Ovary (tissue), 9 donors: Measurements from ENCODE around the gene VPS51. TPM values are rescaled to one million over a fixed set of nuclear protein-coding genes. Genes with fewer than 3 reads are reported as not detected.
"Not testable (repeated sequence)": the region's sequence is repeated elsewhere in the genome, so short reads cannot be mapped to it uniquely, and the experiment has no call there.

Experiments
- DNase-seq, 5 donors: peaks; one replicate each; pipeline ENCODE4 v3.0.0-alpha.2; 2019 to 2020
- H3K27ac ChIP-seq, 2 donors: fragments of 200-600 bp; one replicate each; pipeline versions ENCODE4 v1.5.1 to v1.8.0; 2019 to 2022
- H3K27me3 ChIP-seq: fragments of 200-600 bp; one replicate; pipeline ENCODE4 v1.8.0; 2022
- H3K36me3 ChIP-seq: fragments of 200-600 bp; sonication (generic); one replicate; pipeline ENCODE4 v1.5.1; 2019
- H3K4me1 ChIP-seq: one replicate; pipeline ENCODE4 v1.8.1; 2013; ENCODE audit warnings: mild to moderate bottlenecking, moderate library complexity; ENCODE audit not compliant: insufficient read depth
- H3K4me3 ChIP-seq: fragments of 200-600 bp; sonication (generic); one replicate; pipeline ENCODE4 v1.5.1; 2017
- H3K9me3 ChIP-seq, 2 donors: fragments of 200-600 bp in 1 of 2; sonication (generic) in 1 of 2; one replicate each; pipeline versions ENCODE4 v1.5.1 to v1.8.1; 2013 to 2019; ENCODE audit warnings: mild to moderate bottlenecking in 1 of 2, moderate library complexity in 1 of 2
- EP300 ChIP-seq: sonication (generic); formaldehyde crosslinking; IDR thresholded peaks from one replicate; pipeline ENCODE4 v1.6.1; 2017; ENCODE audit warnings: antibody characterized with exemption
- POLR2A ChIP-seq: fragments of 450-650 bp; IDR thresholded peaks from one replicate; pipeline ENCODE4 v1.6.1; 2017; ENCODE audit warnings: antibody characterized with exemption, mild to moderate bottlenecking, moderate library complexity
- WGBS, 3 donors: extraction: QIAGEN DNeasy Blood & Tissue Kit in 1 of 3; methylation state at CpG; one replicate each; pipeline versions ENCODE4 v1.1.5 to v1.1.7; 2013 to 2017; 5-methylcytosine and 5-hydroxymethylcytosine counted together
- intact Hi-C, 4 donors: fragments of 100-400 bp; cut with DNase I; formaldehyde crosslinking; loops; one replicate each; pipeline versions ENCODE4 v1.11.0 to v1.15.1; 2022 to 2023
- polyA plus RNA-seq, 2 donors: library from polyadenylated mRNA; stranded (reverse); fragments of 200-250 nt in 1 of 2; fragments of 350-450 nt in 1 of 2; fragmentation: Illumina TruSeq in 1 of 2; extraction: RNeasy Lipid Tissue Mini Kit (QIAGEN cat#74804) in 1 of 2; gene quantifications; one replicate each; pipeline ENCODE4 v1.2.3, GENCODE V29; 2013 to 2014
- total RNA-seq, 7 donors: library from RNA; depleted of rRNA in 2 of 7; stranded (reverse); fragments of >200 nt in 2 of 7; fragmentation: NEBNext Ultra II Directional in 3 of 7; extraction: Animal tissue kit (Norgen Biotek cat#: 25700) in 3 of 7; gene quantifications; one replicate each; pipeline versions ENCODE4 v1.1.0 to v1.2.4, GENCODE V29; 2016 to 2023
- TF ChIP-seq, protein P1 (sequence below), 3 donors: fragments of 450-650 bp in 2 of 3; fragments of 200-600 bp in 1 of 3; IDR thresholded peaks; one replicate each; pipeline versions ENCODE4 v1.5.1 to v1.8.0; 2016 to 2022; ENCODE audit warnings: antibody characterized with exemption in 3 of 3, mild to moderate bottlenecking in 1 of 3
- donor health status: DM: no; HTN: no; CAD: no; lungs with moderate emphysema.
- donor health status: DM: no; HTN: no; CAD: no.
- donor health status: Bipolar disorder and iron deficiency.
- donor health status: DM: yes; HTN: yes; CAD: no.
- donor health status: DM: no; HTN: no; CAD: no.
- donor health status: DM: yes; HTN: yes; CAD: no.

Gene VPS51
- total and polyA plus RNA-seq, 9 donors = 51.1 to 543 (median 221) TPM

DNA sequence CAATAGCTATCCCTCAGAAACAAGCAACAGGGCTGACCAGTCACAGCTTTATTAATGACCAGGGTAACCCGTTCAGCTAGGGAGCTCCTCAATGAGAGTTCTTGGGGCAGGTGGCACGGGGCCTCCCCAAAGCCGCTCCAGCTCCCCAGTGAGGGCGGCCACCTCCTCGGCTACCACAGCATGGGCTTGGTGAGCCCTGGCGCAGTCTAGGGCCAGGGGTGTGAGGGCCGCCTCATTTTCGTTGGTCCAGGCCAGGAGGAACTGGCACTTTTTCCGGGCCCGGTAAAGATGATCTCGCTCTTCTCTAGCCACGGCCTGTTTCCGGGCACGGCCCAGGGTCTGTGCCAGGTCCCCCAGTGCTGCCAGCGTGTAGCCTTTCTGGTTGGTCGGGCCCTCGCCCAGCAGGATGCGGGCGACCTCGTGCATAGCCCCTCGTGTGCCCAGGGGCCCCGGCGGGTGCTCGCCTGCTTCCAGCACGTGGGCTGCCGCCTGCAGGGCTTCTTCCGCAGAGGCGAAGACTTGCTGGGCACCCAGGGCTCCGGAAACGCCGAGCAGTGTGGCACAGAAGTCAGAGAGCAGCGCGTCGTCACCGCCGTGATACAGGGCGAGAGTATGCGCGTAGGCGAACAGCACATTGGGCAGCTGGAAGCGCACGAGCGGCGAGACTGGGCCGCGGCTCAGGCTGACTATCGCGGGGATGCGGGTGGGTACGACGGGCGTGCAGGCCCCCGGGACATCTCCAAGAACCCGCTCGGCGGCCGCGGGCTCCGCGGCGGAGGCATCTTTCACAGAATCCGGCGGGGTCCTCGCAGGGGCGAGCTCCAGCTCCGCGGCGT, 20.6 kb downstream of the VPS51 start:
- peaks cover 9% of the 10 kb centered on the region for H3K4me1 ChIP-seq
- H3K36me3 ChIP-seq = no peaks in the 10 kb centered on the region
- DNase-seq = peak in 3 of 5 donors; percentile 41 to 63 (median 61)
- peak overlapping the region; percentile 27 to 70 for H3K27ac ChIP-seq
- peak overlapping the region; percentile 70 for H3K4me3 ChIP-seq
- no peaks in the 10 kb centered on the region for H3K9me3 ChIP-seq
- no peaks in the 10 kb centered on the region for H3K27me3 ChIP-seq
- no peak for TF ChIP-seq POLR2A
- TF ChIP-seq, protein P1, sequence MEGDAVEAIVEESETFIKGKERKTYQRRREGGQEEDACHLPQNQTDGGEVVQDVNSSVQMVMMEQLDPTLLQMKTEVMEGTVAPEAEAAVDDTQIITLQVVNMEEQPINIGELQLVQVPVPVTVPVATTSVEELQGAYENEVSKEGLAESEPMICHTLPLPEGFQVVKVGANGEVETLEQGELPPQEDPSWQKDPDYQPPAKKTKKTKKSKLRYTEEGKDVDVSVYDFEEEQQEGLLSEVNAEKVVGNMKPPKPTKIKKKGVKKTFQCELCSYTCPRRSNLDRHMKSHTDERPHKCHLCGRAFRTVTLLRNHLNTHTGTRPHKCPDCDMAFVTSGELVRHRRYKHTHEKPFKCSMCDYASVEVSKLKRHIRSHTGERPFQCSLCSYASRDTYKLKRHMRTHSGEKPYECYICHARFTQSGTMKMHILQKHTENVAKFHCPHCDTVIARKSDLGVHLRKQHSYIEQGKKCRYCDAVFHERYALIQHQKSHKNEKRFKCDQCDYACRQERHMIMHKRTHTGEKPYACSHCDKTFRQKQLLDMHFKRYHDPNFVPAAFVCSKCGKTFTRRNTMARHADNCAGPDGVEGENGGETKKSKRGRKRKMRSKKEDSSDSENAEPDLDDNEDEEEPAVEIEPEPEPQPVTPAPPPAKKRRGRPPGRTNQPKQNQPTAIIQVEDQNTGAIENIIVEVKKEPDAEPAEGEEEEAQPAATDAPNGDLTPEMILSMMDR (IDR thresholded peaks at IDR 0.05) = no peak
- TF ChIP-seq EP300 = no peak
- intact Hi-C loops = loop anchor here in 3 of 4 donors (5.0 to 10.0 kb wide), 7 partner anchors 34 to 272 kb away; partner anchors contain the start of genes ARL2 (in 2 of the 3), ATG2A (in 1 of the 3), CAPN1 (in 1 of the 3) and CDC42BPG (in 1 of the 3)
- 16 to 18% (median 18%) methylated on average over 56 to 68 of the region's 68 CpGs for WGBS, 3 donors

DNA sequence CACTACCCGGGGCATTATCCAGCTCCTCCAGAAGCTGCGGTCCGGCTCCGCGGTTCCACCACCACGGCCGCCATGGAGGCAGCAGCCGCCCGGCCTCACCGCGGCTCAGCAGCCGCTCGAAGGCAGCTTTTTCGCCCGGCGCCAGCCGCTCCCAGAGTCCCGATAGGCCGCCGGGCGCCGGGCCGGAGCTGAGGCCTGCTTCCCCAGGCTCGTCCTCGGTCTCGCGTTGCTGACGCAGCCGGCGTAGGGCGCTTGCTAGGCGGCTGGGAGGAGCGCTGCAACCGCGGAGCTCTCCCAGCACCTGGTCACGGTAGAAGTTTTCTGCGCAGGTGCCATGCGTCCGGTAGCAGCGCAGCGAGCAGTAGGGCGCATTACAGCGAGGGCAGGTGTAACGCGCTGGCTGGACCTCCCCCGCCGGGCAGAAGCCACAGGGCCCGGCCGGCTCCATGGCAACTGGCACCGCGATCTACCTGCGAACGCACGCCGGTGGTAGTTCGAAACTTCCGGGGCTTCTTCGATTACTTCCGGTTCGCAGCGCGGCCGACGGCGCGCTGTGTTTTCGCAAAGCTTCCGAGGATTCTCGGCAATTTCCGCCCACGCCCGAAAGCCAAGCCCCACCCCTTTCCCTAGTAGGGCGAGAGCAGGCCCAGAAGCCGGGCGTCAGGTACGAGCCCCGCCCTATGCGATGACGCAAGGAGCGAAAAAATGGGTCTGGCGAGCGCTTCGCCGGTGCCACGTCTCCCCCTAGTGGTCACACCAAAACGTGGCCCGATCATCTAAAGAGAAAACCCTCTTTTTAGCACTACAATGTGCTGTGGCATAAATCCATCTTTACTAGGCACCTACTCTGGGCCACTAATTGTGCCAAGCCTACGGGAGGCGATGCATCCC, 21.4 kb downstream of the VPS51 start, which contains the start of gene ZNHIT2:
Gene ZNHIT2 (minus strand): TSS at position 496 of the 891 bp plus-strand sequence. CDS start 48 bp downstream, at position 448.
- peak within 1 kb of the TSS; percentile 27 to 70 for H3K27ac ChIP-seq
- H3K4me1 ChIP-seq = peaks cover 9% of the 10 kb centered on the region
- 0 to 1% (median 0%) methylated on average over 79 to 89 of the region's 89 CpGs for WGBS, 3 donors
- intact Hi-C loops = loop anchor here in 3 of 4 donors (5.0 to 10.0 kb wide), 7 partner anchors 35 to 273 kb away; partner anchors contain the start of genes ARL2 (in 2 of the 3), ATG2A (in 1 of the 3), CAPN1 (in 1 of the 3) and CDC42BPG (in 1 of the 3)
- H3K36me3 ChIP-seq = no peaks in the 10 kb centered on the region
- H3K4me3 ChIP-seq = peak within 1 kb of the TSS; percentile 70
- DNase-seq = peak; percentile 99 to 100 (median 100)
- H3K9me3 ChIP-seq = no peaks in the 10 kb centered on the region
- H3K27me3 ChIP-seq = no peaks in the 10 kb centered on the region
- TF ChIP-seq EP300 = peak; percentile 13
- TF ChIP-seq POLR2A = peak; percentile 64
- TF ChIP-seq, protein P1 (IDR thresholded peaks at IDR 0.05) = peak; percentile 95 to 99 (median 98)

DNA sequence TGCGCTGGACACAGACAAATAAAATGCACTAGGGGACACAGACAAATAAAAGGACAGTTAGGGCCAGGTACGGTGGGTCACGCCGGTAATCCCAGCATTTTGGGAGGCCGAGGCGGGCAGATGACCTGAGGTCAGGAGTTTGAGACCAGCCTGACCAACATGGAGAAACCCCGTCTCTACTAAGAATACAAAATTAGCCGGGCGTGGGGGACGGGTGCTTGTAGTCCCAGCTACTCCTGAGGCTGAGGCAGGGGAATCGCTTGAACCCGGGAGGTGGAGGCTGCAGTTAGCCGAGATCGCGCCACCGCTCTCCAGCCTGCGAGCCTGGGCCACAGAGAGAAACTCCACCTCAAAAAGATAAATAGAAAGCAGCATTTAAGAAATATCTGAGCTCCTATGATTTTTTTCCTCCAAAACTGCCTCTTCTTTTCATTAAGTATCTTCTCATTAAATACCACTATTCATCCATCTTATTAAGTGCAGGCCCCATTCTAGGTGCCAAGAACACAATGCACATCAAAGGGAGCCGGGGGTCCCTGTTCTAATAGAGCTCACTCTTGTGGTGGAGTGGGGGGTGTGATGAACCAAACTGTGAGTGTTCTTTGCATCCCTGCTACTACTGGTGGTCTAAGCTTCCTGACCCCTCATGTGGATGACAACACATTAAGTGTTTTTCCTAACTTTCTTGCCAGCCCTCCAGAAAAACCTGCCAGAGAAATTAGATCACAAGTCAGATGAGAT, 22.3 kb downstream of the VPS51 start:
- TF ChIP-seq POLR2A = peak; percentile 5
- TF ChIP-seq, protein P1 (IDR thresholded peaks at IDR 0.05) = no peak
- peaks cover 4% of the 10 kb centered on the region for H3K4me1 ChIP-seq
- WGBS, 3 donors = 73 to 79% (median 78%) methylated on average over 18 of the region's 18 CpGs
- intact Hi-C loops = loop anchor here in 3 of 4 donors (5.0 to 10.0 kb wide), 7 partner anchors 36 to 273 kb away; partner anchors contain the start of genes ARL2 (in 2 of the 3), ATG2A (in 1 of the 3), CAPN1 (in 1 of the 3) and CDC42BPG (in 1 of the 3)
- no peaks in the 10 kb centered on the region for H3K36me3 ChIP-seq
- no peak overlapping the region for H3K4me3 ChIP-seq
- no peaks in the 10 kb centered on the region for H3K9me3 ChIP-seq
- peak overlapping the region in 1 of 2 donors; percentile 35 for H3K27ac ChIP-seq
- H3K27me3 ChIP-seq = no peaks in the 10 kb centered on the region
- DNase-seq = peak in 1 of 5 donors; percentile 55

DNA sequence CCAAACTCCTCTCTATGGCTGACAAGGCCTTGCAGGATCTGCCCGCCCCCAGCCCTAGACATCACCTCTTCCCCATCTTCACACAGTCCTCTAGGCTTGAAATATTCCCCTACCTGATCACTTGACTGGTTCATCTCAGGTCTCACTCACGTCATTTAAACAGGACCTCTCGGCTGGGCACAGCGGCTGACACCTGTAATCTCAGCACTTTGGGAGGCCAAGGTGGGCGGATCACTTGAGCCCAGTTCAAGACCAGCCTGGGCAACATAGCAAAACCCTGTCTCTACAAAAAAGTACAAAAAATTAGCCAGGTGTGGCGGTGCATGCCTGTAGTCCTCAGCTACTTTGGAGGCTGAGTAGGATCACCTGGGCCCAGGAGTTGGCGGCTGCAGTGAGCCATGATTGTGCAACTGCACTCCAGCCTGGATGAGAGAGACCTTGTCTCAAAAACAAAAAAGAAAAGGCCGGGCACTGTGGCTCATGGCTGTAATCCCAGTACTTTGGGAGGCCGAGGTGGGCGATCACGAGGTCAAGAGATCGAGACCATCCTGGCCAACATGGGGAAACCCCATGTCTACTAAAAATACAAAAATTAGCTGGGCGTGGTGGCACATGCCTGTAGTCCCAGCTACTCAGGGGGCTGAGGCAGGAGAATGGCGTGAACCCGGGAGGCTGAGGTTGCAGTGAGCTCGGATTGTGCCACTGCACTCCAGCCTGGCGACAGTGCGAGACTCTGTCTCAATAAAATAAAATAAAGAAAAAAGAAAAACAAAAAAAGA, 23.1 kb downstream of the VPS51 start:
- intact Hi-C loops = loop anchor here in 3 of 4 donors (5.0 to 10.0 kb wide), 7 partner anchors 37 to 274 kb away; partner anchors contain the start of genes ARL2 (in 2 of the 3), ATG2A (in 1 of the 3), CAPN1 (in 1 of the 3) and CDC42BPG (in 1 of the 3)
- H3K27ac ChIP-seq, H3K9me3 ChIP-seq, H3K4me3 ChIP-seq, H3K27me3 ChIP-seq, H3K36me3 ChIP-seq, H3K4me1 ChIP-seq: not testable (repeated sequence)
- WGBS, 3 donors = 83 to 86% (median 83%) methylated on average over 18 of the region's 18 CpGs
- peak in 3 of 5 donors; percentile 21 to 44 (median 26) for DNase-seq
